Caco-2 (cell line): ENCODE data around the gene ACAP3. TPM values are rescaled to one million over a fixed set of nuclear protein-coding genes. Genes with fewer than 3 reads are reported as not detected.

Source experiments
- BruUV-seq: library from RNA; stranded (reverse); fragments of 400-500 nt; replicated peaks from 2 replicates; lab custom pipeline; 2021; lab: Mats Ljungman, UMichigan
- CTCF ChIA-PET: fragments of 300-600 bp; sonication (Branson Sonifier 250); formaldehyde crosslinking; loops from one replicate; lab custom pipeline; 2022; ENCODE audit warnings: antibody characterized with exemption; lab: Charles Lee
- POLR2A ChIA-PET: fragments of 300-600 bp; sonication (Branson Sonifier 250); formaldehyde crosslinking; loops from one replicate; lab custom pipeline; 2022; ENCODE audit warnings: antibody characterized with exemption; lab: Charles Lee
- DNase-seq, 2 experiments: peaks; one replicate each; pipeline versions ENCODE4 v3.0.0 to v3.0.0-alpha.2; 2020 to 2022
- H3K27me3 ChIP-seq: replicated peaks from 2 replicates; pipeline ENCODE4 v1.6.0; 2011; ENCODE audit warnings: low read length; ENCODE audit not compliant: control insufficient read depth, insufficient read depth
- H3K36me3 ChIP-seq: 2 replicates; pipeline ENCODE4 v1.5.1; 2011; ENCODE audit warnings: low read length; ENCODE audit not compliant: control insufficient read depth, insufficient read depth
- H3K4me1 ChIP-seq: fragments of 250-450 bp; sonication (Bioruptor Pico); 2 replicates; pipeline ENCODE4 v1.5.1; 2020; ENCODE audit warnings: mild to moderate bottlenecking
- H3K4me3 ChIP-seq: 2 replicates; pipeline ENCODE4 v1.5.1; 2011; ENCODE audit warnings: low read depth, mild to moderate bottlenecking, control low read depth, low read length
- H3K9me3 ChIP-seq: fragments of 250-450 bp; sonication (Bioruptor Pico); 2 replicates; pipeline ENCODE4 v1.5.1; 2020; ENCODE audit warnings: mild to moderate bottlenecking, moderate library complexity
- H3K27ac Mint-ChIP-seq: one replicate; pipeline ENCODE4 v1.8.0; 2022; ENCODE audit warnings: mixed read lengths; ENCODE audit not compliant: unreplicated experiment
- H3K27me3 Mint-ChIP-seq: one replicate; pipeline ENCODE4 v1.8.0; 2022; ENCODE audit warnings: mixed read lengths; ENCODE audit not compliant: insufficient read depth, unreplicated experiment
- H3K36me3 Mint-ChIP-seq: one replicate; pipeline ENCODE4 v1.8.0; 2022; ENCODE audit warnings: mild to moderate bottlenecking, mixed read lengths; ENCODE audit not compliant: insufficient read depth, unreplicated experiment
- H3K4me1 Mint-ChIP-seq: one replicate; pipeline ENCODE4 v1.8.0; 2022; ENCODE audit warnings: low read depth, mixed read lengths; ENCODE audit not compliant: unreplicated experiment
- H3K4me3 Mint-ChIP-seq: one replicate; pipeline ENCODE4 v1.8.0; 2022; ENCODE audit warnings: mild to moderate bottlenecking, moderate library complexity, mixed read lengths; ENCODE audit not compliant: unreplicated experiment
- H3K9me3 Mint-ChIP-seq: one replicate; pipeline ENCODE4 v1.8.0; 2022; ENCODE audit warnings: mixed read lengths; ENCODE audit not compliant: unreplicated experiment
- intact Hi-C: fragments of 100-400 bp; cut with micrococcal nuclease; formaldehyde crosslinking; loops from one replicate; pipeline ENCODE4 v1.10.0; 2022; ENCODE audit not compliant: unreplicated experiment
- total RNA-seq: library from RNA; stranded (reverse); gene quantifications from 2 replicates; pipeline ENCODE4 v1.2.3, GENCODE V29; 2022
- TF ChIP-seq, protein P1 (sequence below), 2 experiments: fragments of 200-600 bp in 1 of 2; IDR thresholded peaks; 1 replicate in 1 of 2; 2 replicates in 1 of 2; pipeline versions ENCODE4 v1.5.1 to v1.8.0; 2011 to 2022; ENCODE audit warnings: antibody characterized with exemption in 1 of 2, control low read depth in 1 of 2, inconsistent platforms in 1 of 2, low read depth in 1 of 2, low read length in 1 of 2, mild to moderate bottlenecking in 1 of 2, moderate library complexity in 1 of 2; ENCODE audit not compliant: insufficient read depth in 1 of 2, severe bottlenecking in 1 of 2, unreplicated experiment in 1 of 2

The ACAP3 gene
- total RNA-seq, 1 experiment from 2014 or later, result 46.6 TPM

- Mint-ChIP-seq H3K27me3 (no peaks in the 10 kb centered on the region), H3K36me3 (peaks cover 86% of the 10 kb centered on the region), H3K27ac (peak overlapping the region; percentile 49), H3K9me3 (no peaks in the 10 kb centered on the region), H3K4me3 (no peak overlapping the region), H3K4me1 (peaks cover 6% of the 10 kb centered on the region)
- TF ChIP-seq, protein P1, sequence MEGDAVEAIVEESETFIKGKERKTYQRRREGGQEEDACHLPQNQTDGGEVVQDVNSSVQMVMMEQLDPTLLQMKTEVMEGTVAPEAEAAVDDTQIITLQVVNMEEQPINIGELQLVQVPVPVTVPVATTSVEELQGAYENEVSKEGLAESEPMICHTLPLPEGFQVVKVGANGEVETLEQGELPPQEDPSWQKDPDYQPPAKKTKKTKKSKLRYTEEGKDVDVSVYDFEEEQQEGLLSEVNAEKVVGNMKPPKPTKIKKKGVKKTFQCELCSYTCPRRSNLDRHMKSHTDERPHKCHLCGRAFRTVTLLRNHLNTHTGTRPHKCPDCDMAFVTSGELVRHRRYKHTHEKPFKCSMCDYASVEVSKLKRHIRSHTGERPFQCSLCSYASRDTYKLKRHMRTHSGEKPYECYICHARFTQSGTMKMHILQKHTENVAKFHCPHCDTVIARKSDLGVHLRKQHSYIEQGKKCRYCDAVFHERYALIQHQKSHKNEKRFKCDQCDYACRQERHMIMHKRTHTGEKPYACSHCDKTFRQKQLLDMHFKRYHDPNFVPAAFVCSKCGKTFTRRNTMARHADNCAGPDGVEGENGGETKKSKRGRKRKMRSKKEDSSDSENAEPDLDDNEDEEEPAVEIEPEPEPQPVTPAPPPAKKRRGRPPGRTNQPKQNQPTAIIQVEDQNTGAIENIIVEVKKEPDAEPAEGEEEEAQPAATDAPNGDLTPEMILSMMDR (IDR thresholded peaks at IDR 0.05; ENCODE audit: insufficient read depth in 1 of 2, low read depth in 1 of 2, low read length in 1 of 2, severe bottlenecking in 1 of 2, unreplicated experiment in 1 of 2), result no peak
- ChIA-PET CTCF (no interaction called here), POLR2A (no interaction called here)
- H3K36me3 ChIP-seq, result no peaks in the 10 kb centered on the region; the same call in 1 of the 2 replicates
- no peaks in the 10 kb centered on the region for H3K27me3 ChIP-seq
- BruUV-seq, result no TSS peak
- intact Hi-C loops, result no loop called here
- H3K9me3 ChIP-seq, result no peaks in the 10 kb centered on the region
- DNase-seq, result no peak
- no peaks in the 10 kb centered on the region for H3K4me1 ChIP-seq
- no peak overlapping the region for H3K4me3 ChIP-seq
Measured at GRCh38 chr1:1315435-1315954, 7.8 kb upstream of the ACAP3 start.

GRCh38 chr1:1314678-1315335 lies 7.1 kb upstream of the ACAP3 start:
- peak overlapping the region; percentile 49 for H3K27ac Mint-ChIP-seq
- H3K4me1 ChIP-seq, result peaks cover 4% of the 10 kb centered on the region
- H3K36me3 ChIP-seq, result no peaks in the 10 kb centered on the region; the same call in 1 of the 2 replicates
- no peaks in the 10 kb centered on the region for H3K27me3 Mint-ChIP-seq
- no peak overlapping the region for H3K4me3 ChIP-seq
- DNase-seq, result no peak
- intact Hi-C loops, result no loop called here
- no peaks in the 10 kb centered on the region for H3K9me3 Mint-ChIP-seq
- H3K9me3 ChIP-seq, result no peaks in the 10 kb centered on the region
- TF ChIP-seq, protein P1 (IDR thresholded peaks at IDR 0.05; ENCODE audit: insufficient read depth in 1 of 2, low read depth in 1 of 2, low read length in 1 of 2, severe bottlenecking in 1 of 2, unreplicated experiment in 1 of 2), result no peak
- ChIA-PET CTCF (no interaction called here), POLR2A (no interaction called here)
- peaks cover 6% of the 10 kb centered on the region for H3K4me1 Mint-ChIP-seq
- BruUV-seq, result no TSS peak
- peaks cover 82% of the 10 kb centered on the region for H3K36me3 Mint-ChIP-seq
- no peak overlapping the region for H3K4me3 Mint-ChIP-seq
- no peaks in the 10 kb centered on the region for H3K27me3 ChIP-seq

GRCh38 chr1:1314237-1314586 lies 6.5 kb upstream of the ACAP3 start:
- Mint-ChIP-seq H3K4me3 (no peak overlapping the region), H3K4me1 (peaks cover 6% of the 10 kb centered on the region), H3K36me3 (peaks cover 82% of the 10 kb centered on the region), H3K27ac (no peak overlapping the region), H3K27me3 (no peaks in the 10 kb centered on the region), H3K9me3 (no peaks in the 10 kb centered on the region)
- intact Hi-C loops, result no loop called here
- CTCF ChIA-PET, result no interaction called here
- no TSS peak for BruUV-seq
- Histone ChIP-seq H3K4me1 (peaks cover 10% of the 10 kb centered on the region), H3K9me3 (no peaks in the 10 kb centered on the region), H3K27me3 (no peaks in the 10 kb centered on the region), H3K4me3 (no peak overlapping the region), H3K36me3 (no peaks in the 10 kb centered on the region; the same call in 1 of the 2 replicates)
- no peak for DNase-seq
- TF ChIP-seq, protein P1 (IDR thresholded peaks at IDR 0.05; ENCODE audit: insufficient read depth in 1 of 2, low read depth in 1 of 2, low read length in 1 of 2, severe bottlenecking in 1 of 2, unreplicated experiment in 1 of 2), result no peak
- POLR2A ChIA-PET, result no interaction called here
